HUES48 (cell line): ENCODE results near the gene CTNNBL1.

Experiments
- H3K27ac ChIP-seq: one replicate; pipeline ENCODE4 v1.7.0; 2013; ENCODE audit warnings: low read depth, low read length, inconsistent platforms
- H3K27me3 ChIP-seq: 2 replicates; pipeline ENCODE4 v1.6.1; 2013; ENCODE audit warnings: mild to moderate bottlenecking, low read length; ENCODE audit not compliant: control insufficient read depth, insufficient read depth
- H3K36me3 ChIP-seq: 2 replicates; pipeline ENCODE4 v1.6.1; 2013; ENCODE audit warnings: low read length; ENCODE audit not compliant: control insufficient read depth, insufficient read depth
- H3K4me1 ChIP-seq: 2 replicates; pipeline ENCODE4 v1.6.1; 2013; ENCODE audit warnings: mild to moderate bottlenecking, low read length; ENCODE audit not compliant: control insufficient read depth, insufficient read depth
- H3K4me3 ChIP-seq: 2 replicates; pipeline ENCODE4 v1.5.1; 2013; ENCODE audit warnings: mild to moderate bottlenecking, low read depth, low read length
- H3K9ac ChIP-seq: 2 replicates; pipeline ENCODE4 v1.6.1; 2013; ENCODE audit warnings: mild to moderate bottlenecking, low read depth, low read length, moderate library complexity
- H3K9me3 ChIP-seq: 2 replicates; pipeline ENCODE4 v1.6.1; 2013; ENCODE audit warnings: low read length; ENCODE audit not compliant: control insufficient read depth, insufficient read depth

CTNNBL1 gene, protein sequence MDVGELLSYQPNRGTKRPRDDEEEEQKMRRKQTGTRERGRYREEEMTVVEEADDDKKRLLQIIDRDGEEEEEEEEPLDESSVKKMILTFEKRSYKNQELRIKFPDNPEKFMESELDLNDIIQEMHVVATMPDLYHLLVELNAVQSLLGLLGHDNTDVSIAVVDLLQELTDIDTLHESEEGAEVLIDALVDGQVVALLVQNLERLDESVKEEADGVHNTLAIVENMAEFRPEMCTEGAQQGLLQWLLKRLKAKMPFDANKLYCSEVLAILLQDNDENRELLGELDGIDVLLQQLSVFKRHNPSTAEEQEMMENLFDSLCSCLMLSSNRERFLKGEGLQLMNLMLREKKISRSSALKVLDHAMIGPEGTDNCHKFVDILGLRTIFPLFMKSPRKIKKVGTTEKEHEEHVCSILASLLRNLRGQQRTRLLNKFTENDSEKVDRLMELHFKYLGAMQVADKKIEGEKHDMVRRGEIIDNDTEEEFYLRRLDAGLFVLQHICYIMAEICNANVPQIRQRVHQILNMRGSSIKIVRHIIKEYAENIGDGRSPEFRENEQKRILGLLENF

DNA sequence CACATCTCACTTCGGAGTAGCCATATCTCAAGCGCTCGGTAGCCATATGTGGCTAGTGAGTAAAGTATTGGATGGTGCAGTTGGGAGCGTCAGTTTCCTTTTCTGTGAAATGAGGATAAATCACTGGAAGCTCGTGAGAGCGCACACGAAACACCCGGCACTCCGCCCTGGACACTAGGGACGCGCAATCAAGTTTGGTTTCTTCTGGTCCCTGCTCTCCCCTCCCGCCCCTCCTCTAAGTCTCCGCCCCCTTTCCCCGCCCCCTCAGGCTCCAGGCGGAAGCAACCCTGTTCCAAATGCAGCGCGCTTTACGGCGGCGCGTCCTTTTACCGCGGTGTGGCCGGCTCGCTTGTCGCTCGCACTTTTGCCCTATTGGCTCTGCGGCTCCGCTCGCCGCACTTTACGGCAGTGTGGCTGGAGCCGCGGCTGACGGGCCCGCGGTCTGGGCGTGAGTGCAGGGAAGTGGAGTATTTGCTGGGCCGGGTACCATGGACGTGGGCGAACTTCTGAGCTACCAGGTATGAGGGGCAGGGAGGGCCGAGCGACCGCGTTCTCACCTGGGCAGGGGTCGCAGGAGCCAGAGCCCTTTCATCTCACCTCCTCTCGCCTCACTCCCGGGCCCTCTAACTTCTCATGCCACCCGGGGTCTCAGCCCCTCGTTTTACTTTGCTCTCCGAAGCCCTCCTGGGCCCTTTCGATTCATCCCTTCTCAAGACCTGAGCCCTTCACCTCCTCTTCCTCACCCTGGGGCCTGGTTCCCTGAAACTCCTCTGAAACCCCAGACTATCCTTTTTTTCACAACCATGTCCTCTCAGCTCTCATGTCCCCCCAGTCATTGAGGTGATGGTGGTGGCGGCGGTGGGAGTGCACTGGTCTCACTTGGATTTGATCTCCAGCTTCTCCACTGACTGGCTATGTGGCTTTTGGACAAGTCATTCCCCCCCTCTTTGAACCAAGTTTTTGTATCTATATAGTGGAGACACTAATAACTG is at the start of gene CTNNBL1:
Gene CTNNBL1 (plus strand): TSS at position 396 of the 992 bp plus-strand sequence. CDS start 93 bp downstream, at position 489.
- no peaks in the 10 kb centered on the region for H3K36me3 ChIP-seq
- H3K9ac ChIP-seq, result peak within 1 kb of the TSS; percentile 72
- no peaks in the 10 kb centered on the region for H3K9me3 ChIP-seq
- H3K4me1 ChIP-seq, result no peaks in the 10 kb centered on the region
- peak within 1 kb of the TSS; percentile 97 for H3K4me3 ChIP-seq
- no peak within 1 kb of the TSS for H3K27ac ChIP-seq
- no peaks in the 10 kb centered on the region for H3K27me3 ChIP-seq

DNA sequence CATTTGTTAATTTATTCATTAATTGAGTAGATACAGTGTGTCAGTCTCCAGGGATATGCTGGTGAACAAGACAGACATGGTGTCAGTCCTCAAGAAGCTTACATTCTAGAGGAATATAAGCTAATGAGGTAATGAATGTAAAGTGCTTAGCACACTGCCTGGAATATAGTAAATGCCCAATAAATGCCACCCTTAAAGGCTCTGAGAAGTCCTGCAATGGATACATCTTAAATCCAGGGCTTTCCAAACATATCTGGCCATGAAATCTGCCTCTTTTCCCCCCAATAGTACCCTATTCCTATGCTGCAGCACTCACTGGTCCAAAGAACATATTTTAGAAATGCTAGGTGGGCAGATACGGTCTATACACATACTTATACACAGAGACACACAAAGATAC is 49.2 kb upstream of the CTNNBL1 start:
- Histone ChIP-seq H3K9ac (no peak overlapping the region), H3K27ac (no peak overlapping the region), H3K4me1 (no peaks in the 10 kb centered on the region), H3K36me3 (no peaks in the 10 kb centered on the region), H3K9me3 (no peaks in the 10 kb centered on the region), H3K4me3 (no peak overlapping the region), H3K27me3 (no peaks in the 10 kb centered on the region)

DNA sequence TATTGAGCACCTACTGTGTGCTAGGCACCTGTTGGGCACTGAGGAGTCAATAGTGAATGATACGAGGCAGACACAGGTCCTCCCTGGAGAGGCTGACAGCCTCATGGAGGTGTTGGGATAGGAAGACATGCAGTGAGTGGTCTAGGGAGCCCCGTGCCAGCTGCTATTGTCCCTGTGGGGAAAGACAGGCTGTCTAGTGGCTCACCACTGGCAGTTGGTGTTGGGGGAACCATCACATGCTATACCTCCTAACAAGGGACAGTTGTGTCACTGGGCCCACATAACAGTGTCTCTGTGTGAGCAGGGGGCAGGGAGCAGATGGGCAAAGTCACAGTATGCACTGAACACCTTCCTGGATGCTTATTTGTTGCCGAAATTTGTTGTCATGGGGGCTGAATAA is 45.9 kb upstream of the CTNNBL1 start:
- no peaks in the 10 kb centered on the region for H3K9me3 ChIP-seq

DNA sequence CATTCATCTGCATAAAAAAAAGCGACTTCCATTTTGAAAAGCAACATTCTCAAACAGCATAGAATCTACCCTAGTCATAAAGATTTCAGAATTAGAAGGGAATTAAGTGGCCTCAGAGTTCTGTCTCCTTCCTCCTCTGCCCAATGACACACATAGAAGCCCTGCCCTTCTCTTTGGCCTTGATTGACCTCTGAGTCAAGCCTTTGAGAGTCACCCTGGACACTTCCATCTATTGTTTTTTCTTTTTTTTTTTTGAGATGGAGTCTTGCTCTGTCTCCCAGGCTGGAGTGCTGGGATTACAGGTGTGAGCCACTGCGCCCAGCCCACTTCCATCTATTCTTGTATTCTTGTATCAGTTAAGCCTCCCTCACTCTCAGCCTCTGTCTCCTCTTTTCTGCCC is 44.8 kb upstream of the CTNNBL1 start:
- no peak overlapping the region for H3K9ac ChIP-seq
- no peaks in the 10 kb centered on the region for H3K36me3 ChIP-seq
- no peak overlapping the region for H3K4me3 ChIP-seq
- H3K9me3 ChIP-seq, result no peaks in the 10 kb centered on the region
- H3K27me3 ChIP-seq, result no peaks in the 10 kb centered on the region
- H3K4me1 ChIP-seq, result no peaks in the 10 kb centered on the region
- H3K27ac ChIP-seq, result no peak overlapping the region

More for the DNA sequence above, 45.9 kb upstream of the CTNNBL1 start:
- Histone ChIP-seq H3K27me3 (no peaks in the 10 kb centered on the region), H3K4me3 (no peak overlapping the region), H3K9ac (no peak overlapping the region), H3K4me1 (no peaks in the 10 kb centered on the region), H3K36me3 (no peaks in the 10 kb centered on the region), H3K27ac (no peak overlapping the region)

DNA sequence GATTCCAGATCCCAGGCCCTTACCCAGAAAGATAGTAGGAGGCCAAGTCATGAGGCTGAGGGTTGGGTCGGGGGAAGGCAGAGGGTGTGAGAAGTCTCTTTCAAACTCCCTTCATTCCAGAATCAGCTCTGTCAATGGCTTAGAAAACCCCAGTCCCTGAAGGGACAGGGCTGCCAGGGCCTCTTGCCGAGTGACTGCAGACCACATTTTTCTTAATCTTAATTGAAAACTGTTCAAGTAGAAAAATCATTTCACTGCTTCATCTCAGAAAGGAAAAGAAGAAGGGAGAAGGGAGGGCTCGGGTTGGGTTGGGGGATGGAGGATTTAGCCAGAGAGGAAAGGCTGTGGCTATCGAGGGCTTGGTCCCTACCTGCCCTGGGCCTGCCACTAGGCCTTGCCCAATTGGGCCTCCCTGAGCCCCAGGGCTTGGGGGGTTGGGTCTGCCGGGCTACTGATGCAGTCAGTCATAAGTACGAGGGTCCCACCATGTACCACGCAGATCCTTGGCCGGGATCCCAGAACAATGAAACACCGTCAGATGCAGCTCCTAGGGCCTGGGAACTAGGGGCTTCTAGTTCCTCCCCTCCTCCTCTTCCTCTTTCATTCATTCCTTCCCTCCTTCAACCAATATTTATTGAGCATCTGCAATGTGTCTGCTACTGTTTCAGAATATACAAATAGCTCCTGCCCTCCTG is 44.0 kb upstream of the CTNNBL1 start:
- H3K4me3 ChIP-seq, result no peak overlapping the region
- H3K27me3 ChIP-seq, result no peaks in the 10 kb centered on the region
- H3K4me1 ChIP-seq, result no peaks in the 10 kb centered on the region
- no peak overlapping the region for H3K9ac ChIP-seq
- 0 out of 2 replicates have a peak, but pooled peaks cover 2% of the 10 kb centered on the region for H3K9me3 ChIP-seq
- H3K36me3 ChIP-seq, result no peaks in the 10 kb centered on the region
- no peak overlapping the region for H3K27ac ChIP-seq

DNA sequence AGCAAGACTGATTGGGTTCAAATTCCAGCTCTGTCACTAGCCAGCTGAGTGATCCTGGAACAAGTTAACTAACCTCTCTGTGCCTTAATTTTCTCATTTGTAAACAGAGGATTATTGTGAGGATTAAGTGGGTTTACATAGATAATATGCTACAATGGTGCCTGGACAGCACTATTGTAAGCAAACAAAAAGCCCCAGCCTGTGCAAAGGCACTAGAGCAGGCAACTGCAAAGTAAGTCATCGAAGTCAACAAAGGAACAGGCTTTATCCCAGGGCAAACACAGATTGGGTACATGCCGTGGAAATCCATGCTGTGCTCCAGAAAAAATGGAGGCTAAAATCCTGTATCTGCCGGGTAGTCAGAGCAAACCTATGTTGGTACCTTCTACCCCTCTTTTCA is 43.2 kb upstream of the CTNNBL1 start:
- H3K27me3 ChIP-seq, result no peaks in the 10 kb centered on the region
- H3K4me3 ChIP-seq, result no peak overlapping the region
- no peak overlapping the region for H3K27ac ChIP-seq
- H3K4me1 ChIP-seq, result no peaks in the 10 kb centered on the region
- H3K9me3 ChIP-seq, result 0 out of 2 replicates have a peak, but pooled peaks cover 2% of the 10 kb centered on the region
- H3K36me3 ChIP-seq, result no peaks in the 10 kb centered on the region
- H3K9ac ChIP-seq, result no peak overlapping the region

DNA sequence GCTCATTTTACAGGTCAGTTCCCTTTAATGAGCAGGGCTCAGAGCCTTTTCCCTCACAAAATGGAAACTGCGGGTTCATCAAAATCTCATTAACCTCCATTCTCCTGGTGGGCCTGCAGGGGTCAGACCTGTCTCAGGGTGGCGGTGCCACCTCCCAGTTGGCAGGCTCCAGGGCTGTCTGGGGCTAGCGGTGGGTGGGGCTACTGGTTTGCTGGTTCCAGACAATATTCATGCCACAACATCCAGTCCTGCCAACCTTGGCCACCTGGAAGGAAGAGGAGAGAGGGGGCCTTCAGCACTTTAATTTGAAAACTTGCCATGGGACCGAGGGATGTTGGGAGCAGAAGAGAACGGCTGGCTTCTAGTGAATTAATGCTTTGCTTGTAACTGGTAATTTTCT is 41.9 kb upstream of the CTNNBL1 start:
- Histone ChIP-seq H3K4me1 (no peaks in the 10 kb centered on the region), H3K9ac (no peak overlapping the region), H3K36me3 (no peaks in the 10 kb centered on the region), H3K27me3 (no peaks in the 10 kb centered on the region), H3K27ac (no peak overlapping the region), H3K4me3 (no peak overlapping the region), H3K9me3 (0 out of 2 replicates have a peak, but pooled peaks cover 2% of the 10 kb centered on the region)

DNA sequence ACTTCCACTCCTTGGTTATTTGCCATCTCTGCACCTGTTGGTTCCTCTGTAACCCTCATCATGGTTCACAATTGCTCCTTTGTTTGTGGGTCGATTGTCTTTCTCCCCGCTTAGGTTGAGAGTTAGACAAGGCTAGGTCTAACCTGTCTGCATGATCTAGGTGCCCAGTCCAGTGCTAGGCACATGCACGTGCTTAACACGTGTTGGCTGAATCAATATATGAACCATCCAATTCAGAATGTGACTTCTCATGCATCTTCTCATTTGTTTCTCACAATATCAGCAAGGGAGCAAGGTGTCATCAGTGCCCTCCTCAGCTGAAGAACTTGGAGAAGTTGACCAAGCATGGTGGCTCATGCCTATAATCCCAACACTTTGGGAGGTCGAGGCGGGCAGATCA is 36.9 kb upstream of the CTNNBL1 start:
- H3K27me3 ChIP-seq, result no peaks in the 10 kb centered on the region
- no peak overlapping the region for H3K4me3 ChIP-seq
- 0 out of 2 replicates have a peak, but pooled peaks cover 2% of the 10 kb centered on the region for H3K9me3 ChIP-seq
- no peak overlapping the region for H3K9ac ChIP-seq
- no peaks in the 10 kb centered on the region for H3K36me3 ChIP-seq
- H3K4me1 ChIP-seq, result peaks cover 5% of the 10 kb centered on the region
- no peak overlapping the region for H3K27ac ChIP-seq

DNA sequence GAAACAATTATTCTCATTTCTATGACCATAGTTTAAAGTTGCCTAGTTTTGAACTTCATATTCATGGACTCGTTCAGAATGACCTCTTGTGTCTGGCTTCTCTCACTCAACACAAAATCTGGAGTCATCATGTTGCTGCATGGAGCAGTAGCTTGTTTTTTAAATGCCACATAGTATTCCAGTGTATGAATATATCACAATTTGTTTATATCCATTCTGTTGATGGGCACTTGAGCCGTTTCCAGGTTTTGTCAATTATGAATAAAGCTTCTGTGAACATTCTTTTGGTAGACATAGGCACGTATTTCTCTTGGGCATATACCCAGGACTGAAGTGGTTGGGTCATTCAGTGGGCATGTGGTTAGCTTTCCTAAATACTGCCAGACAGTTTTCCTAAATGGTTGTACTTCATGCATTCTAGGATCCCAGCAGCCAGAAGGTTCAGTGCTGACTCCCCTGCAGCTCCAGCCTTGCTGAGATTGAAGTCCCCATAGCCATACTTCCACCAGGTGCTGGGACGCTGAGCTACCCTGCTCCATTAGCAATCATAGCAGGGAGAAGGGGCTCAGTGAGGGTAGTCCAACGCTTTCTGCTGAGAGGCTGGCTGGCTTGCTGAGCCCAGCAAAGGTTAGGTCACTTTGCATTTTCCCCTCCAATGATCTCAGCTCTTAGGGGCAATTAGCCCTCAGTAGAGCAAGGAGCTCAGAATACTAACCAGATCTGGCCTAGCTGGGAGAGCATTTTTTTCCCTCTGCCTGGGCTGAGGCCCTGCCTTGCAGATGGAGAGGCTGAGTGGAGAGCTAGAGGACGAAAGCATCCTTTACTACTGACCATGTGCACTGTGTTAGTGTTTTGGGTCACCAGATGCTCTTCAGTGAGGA is 35.7 kb upstream of the CTNNBL1 start:
- H3K27ac ChIP-seq, result no peak overlapping the region
- no peak overlapping the region for H3K9ac ChIP-seq
- no peak overlapping the region for H3K4me3 ChIP-seq
- no peaks in the 10 kb centered on the region for H3K36me3 ChIP-seq
- H3K27me3 ChIP-seq, result no peaks in the 10 kb centered on the region
- peaks cover 12% of the 10 kb centered on the region for H3K4me1 ChIP-seq
- 0 out of 2 replicates have a peak, but pooled peaks cover 2% of the 10 kb centered on the region for H3K9me3 ChIP-seq
